ENCODE data around the gene NOTUM.

GRCh38 chr17:81905993-81906392 lies 55.0 kb downstream of the NOTUM start:
- TF ChIP-seq CTCF (IDR thresholded peaks at IDR 0.05): no peak
- TF ChIP-seq POLR2A (IDR thresholded peaks at IDR 0.05): no peak
